HCT116 (cell line): ENCODE measurements around the gene ABCB8.

Source experiments
- CTCF ChIP-seq, 3 experiments: fragments of 200-600 bp in 1 of 3; sonication (generic) in 1 of 3; IDR thresholded peaks in 2 of 3; conservative IDR thresholded peaks in 1 of 3; 2 replicates each; pipeline ENCODE4 v1.5.1; 2012 to 2017; ENCODE audit warnings: low read depth in 2 of 3, low read length in 2 of 3, antibody characterized with exemption in 1 of 3, borderline replicate concordance in 1 of 3, control low read depth in 1 of 3, mild to moderate bottlenecking in 1 of 3, mixed read lengths in 1 of 3, mixed run types in 1 of 3, moderate library complexity in 1 of 3; ENCODE audit not compliant: insufficient read depth in 1 of 3
- EZH2 ChIP-seq: fragments of 200-600 bp; sonication (generic); IDR thresholded peaks from 2 replicates; pipeline ENCODE4 v1.6.1; 2017; ENCODE audit warnings: antibody characterized with exemption, mixed run types
- EZH2phosphoT487 ChIP-seq: fragments of 200-600 bp; IDR thresholded peaks from 2 replicates; pipeline ENCODE4 v1.6.1; 2018; ENCODE audit warnings: antibody characterized with exemption, borderline replicate concordance
- JUND ChIP-seq: IDR thresholded peaks from 2 replicates; pipeline ENCODE4 v1.6.1; 2012
- POLR2A ChIP-seq: IDR thresholded peaks from 2 replicates; pipeline ENCODE4 v1.7.0; 2011; ENCODE audit warnings: borderline replicate concordance; ENCODE audit not compliant: insufficient read depth, insufficient read length; ENCODE audit errors: extremely low read depth
- POLR2AphosphoS5 ChIP-seq: IDR thresholded peaks from 2 replicates; pipeline ENCODE4 v1.6.1; 2011; ENCODE audit warnings: mild to moderate bottlenecking, low read depth, low read length, moderate library complexity
- YY1 ChIP-seq: IDR thresholded peaks from 2 replicates; pipeline ENCODE4 v1.6.1; 2011; ENCODE audit warnings: low read length, low read depth, moderate library complexity, mild to moderate bottlenecking; ENCODE audit not compliant: insufficient replicate concordance; ENCODE audit errors: extremely low read depth

DNA sequence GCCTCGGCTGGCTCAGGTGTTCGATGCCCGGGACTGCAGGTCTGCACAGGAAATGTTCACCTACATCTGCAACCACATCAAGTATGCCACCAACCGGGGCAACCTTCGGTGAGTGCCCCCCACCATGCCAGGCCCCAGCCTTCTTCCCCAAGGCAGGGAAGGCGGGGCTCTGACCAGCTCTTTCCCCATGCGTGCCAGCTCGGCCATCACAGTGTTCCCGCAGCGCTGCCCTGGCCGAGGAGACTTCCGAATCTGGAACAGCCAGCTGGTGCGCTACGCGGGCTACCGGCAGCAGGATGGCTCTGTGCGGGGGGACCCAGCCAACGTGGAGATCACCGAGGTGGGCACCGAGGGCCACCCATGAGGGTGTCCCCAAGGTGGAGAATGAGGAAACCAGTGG, 29.9 kb upstream of the ABCB8 start:
- TF ChIP-seq EZH2, result no peak
- no peak for TF ChIP-seq YY1
- no peak for TF ChIP-seq POLR2A
- TF ChIP-seq EZH2phosphoT487, result no peak
- no peak for TF ChIP-seq CTCF (IDR thresholded peaks at IDR 0.05 in 2 of 3, conservative IDR thresholded peaks at IDR 0.05 in 1 of 3; ENCODE audit: borderline replicate concordance in 1 of 3, insufficient read depth in 1 of 3, low read depth in 2 of 3, low read length in 2 of 3)
- no peak for TF ChIP-seq JUND
- TF ChIP-seq POLR2AphosphoS5, result no peak
